GM12878 (cell line): Measurements from ENCODE around the gene CLK4. TPM values are rescaled to one million over a fixed set of nuclear protein-coding genes. Genes with fewer than 3 reads are reported as not detected.

Experiments
- ATAC-seq: fragments of 200-7000 bp; cut with Tn5 transposase; 3 replicates; pipeline ENCODE4 v1.9.1; 2020; ENCODE audit warnings: mild to moderate bottlenecking, moderate library complexity
- BruUV-seq: library from RNA; stranded (reverse); fragments of 400-500 nt; replicated peaks from 2 replicates; lab custom pipeline; 2021; lab: Mats Ljungman, UMichigan
- CTCF ChIA-PET: fragments of 300-600 bp; sonication (Branson Sonifier 250); formaldehyde crosslinking; extraction: SDS; loops from one replicate; lab custom pipeline; 2021; ENCODE audit warnings: inconsistent platforms; lab: Yijun Ruan, JAX
- POLR2A ChIA-PET: fragments of 350-600 bp; formaldehyde crosslinking; extraction: SDS; loops from one replicate; lab custom pipeline; 2021; ENCODE audit warnings: inconsistent platforms; lab: Charles Lee
- RAD21 ChIA-PET: fragments of 300-600 bp; sonication (Branson Sonifier 250); formaldehyde crosslinking; loops from one replicate; lab custom pipeline; 2023; ENCODE audit warnings: antibody characterized with exemption; ENCODE audit not compliant: unreplicated experiment; lab: Charles Lee
- SMC1A ChIA-PET: fragments of 300-600 bp; sonication (Branson Sonifier 250); formaldehyde crosslinking; loops from one replicate; lab custom pipeline; 2023; ENCODE audit not compliant: unreplicated experiment, uncharacterized antibody; lab: Charles Lee
- DNase-seq: peaks from one replicate; pipeline ENCODE4 v3.0.0-alpha.2; 2011; ENCODE audit warnings: low read depth, low spot score
- FAIRE-seq: peaks from 3 replicates; lab custom pipeline; 2011; peaks lifted over from hg19 to GRCh38; lab: Jason Lieb, UNC
- H2AFZ ChIP-seq: 2 replicates; pipeline ENCODE4 v1.6.0; 2011; ENCODE audit warnings: low read depth, low read length, control low read depth; ENCODE audit not compliant: control insufficient read depth
- H3K27ac ChIP-seq: 2 replicates; pipeline ENCODE4 v1.5.1; 2011; ENCODE audit warnings: control low read depth; ENCODE audit not compliant: control insufficient read depth, insufficient read depth
- H3K27me3 ChIP-seq, 2 experiments: replicated peaks in 1 of 2; 2 replicates each; pipeline versions ENCODE4 v1.6.0 to v1.6.1; 2011; ENCODE audit warnings: low read length in 1 of 2; ENCODE audit not compliant: control insufficient read depth in 2 of 2, insufficient read depth in 2 of 2
- H3K36me3 ChIP-seq, 2 experiments: 2 replicates each; pipeline ENCODE4 v1.5.1; 2011; ENCODE audit warnings: low read length in 1 of 2; ENCODE audit not compliant: control insufficient read depth in 2 of 2, insufficient read depth in 2 of 2
- H3K4me1 ChIP-seq: 2 replicates; pipeline ENCODE4 v1.6.1; 2011; ENCODE audit warnings: mild to moderate bottlenecking, low read length, moderate library complexity, mixed read lengths; ENCODE audit not compliant: control insufficient read depth, insufficient read depth
- H3K4me2 ChIP-seq: 2 replicates; pipeline ENCODE4 v1.6.0; 2011; ENCODE audit warnings: control low read depth; ENCODE audit not compliant: control insufficient read depth, insufficient read depth
- H3K4me3 ChIP-seq: fragments of 200-600 bp; sonication (generic); 2 replicates; pipeline ENCODE4 v1.5.1; 2016
- H3K79me2 ChIP-seq: 2 replicates; pipeline ENCODE4 v1.6.0; 2011; ENCODE audit warnings: low read length; ENCODE audit not compliant: control insufficient read depth, insufficient read depth
- H3K9ac ChIP-seq: 2 replicates; pipeline ENCODE4 v1.8.0; 2011; ENCODE audit warnings: low read length, control low read depth, mixed read lengths; ENCODE audit not compliant: control insufficient read depth, insufficient read depth
- H3K9me3 ChIP-seq: replicated peaks from 3 replicates; pipeline ENCODE4 v1.5.1; 2011; ENCODE audit warnings: mild to moderate bottlenecking, low read length; ENCODE audit not compliant: control insufficient read depth, insufficient read depth
- H4K20me1 ChIP-seq: 2 replicates; pipeline ENCODE4 v1.6.0; 2011; ENCODE audit not compliant: control insufficient read depth, insufficient read depth
- BCL11A ChIP-seq: IDR thresholded peaks from 2 replicates; pipeline ENCODE4 v1.6.1; 2011; ENCODE audit warnings: low read depth, low read length
- CBX5 ChIP-seq: sonication (generic); IDR thresholded peaks from 2 replicates; pipeline ENCODE4 v1.6.1; 2016; ENCODE audit warnings: low read depth, moderate library complexity, mild to moderate bottlenecking, inconsistent platforms
- CHD4 ChIP-seq: fragments of 200-600 bp; sonication (generic); IDR thresholded peaks from 2 replicates; pipeline ENCODE4 v1.6.1; 2016; ENCODE audit warnings: mild to moderate bottlenecking
- CREB1 ChIP-seq: IDR thresholded peaks from 2 replicates; pipeline ENCODE4 v1.6.1; 2012; ENCODE audit warnings: low read depth, mild to moderate bottlenecking, inconsistent platforms
- EP300 ChIP-seq, 2 experiments: fragments of 150-350 bp in 1 of 2; IDR thresholded peaks; 2 replicates each; pipeline ENCODE4 v1.6.1; 2011 to 2012; ENCODE audit warnings: low read depth in 2 of 2, low read length in 2 of 2, borderline replicate concordance in 1 of 2, improper control_type of control experiment in 1 of 2, inconsistent platforms in 1 of 2; ENCODE audit not compliant: control insufficient read depth in 1 of 2
- IKZF1 ChIP-seq: fragments of 450-650 bp; conservative IDR thresholded peaks from 2 replicates; pipeline ENCODE4 v1.6.1; 2017; ENCODE audit warnings: antibody characterized with exemption, mild to moderate bottlenecking
- IRF3 ChIP-seq: fragments of 450-650 bp; IDR thresholded peaks from 2 replicates; pipeline ENCODE4 v1.6.1; 2014; ENCODE audit warnings: mild to moderate bottlenecking
- IRF5 ChIP-seq: fragments of 450-650 bp; IDR thresholded peaks from 2 replicates; pipeline ENCODE4 v1.6.1; 2017; ENCODE audit warnings: borderline replicate concordance
- MTA3 ChIP-seq: IDR thresholded peaks from 2 replicates; pipeline ENCODE4 v1.6.1; 2012; ENCODE audit warnings: low read length, inconsistent platforms, borderline replicate concordance
- STAT3 ChIP-seq: IDR thresholded peaks from 2 replicates; pipeline ENCODE4 v1.6.1; 2011; ENCODE audit warnings: low read depth, low read length, improper control_type of control experiment
- USF1 ChIP-seq: IDR thresholded peaks from 2 replicates; pipeline ENCODE4 v1.6.1; 2011; ENCODE audit warnings: borderline replicate concordance, low read depth, mild to moderate bottlenecking, moderate library complexity, mixed read lengths, low read length; ENCODE audit not compliant: insufficient read depth; ENCODE audit errors: extremely low read length
- WGBS: methylation state at CpG from one replicate; pipeline ENCODE4 v1.1.6; 2016; ENCODE audit warnings: low lambda C conversion rate; ENCODE audit not compliant: insufficient replicate concordance, insufficient coverage; ENCODE audit errors: missing lambda C conversion rate; 5-methylcytosine and 5-hydroxymethylcytosine counted together
- in situ Hi-C: fragments of 300-500 bp; cut with MboI; formaldehyde crosslinking; loops from 9 replicates; pipeline ENCODE4 v1.14.3; 2018; ENCODE audit warnings: mixed read lengths
- intact Hi-C: fragments of 100-400 bp; cut with micrococcal nuclease; formaldehyde crosslinking; loops from one replicate; pipeline ENCODE4 v1.14.2; 2022; ENCODE audit not compliant: unreplicated experiment
- polyA plus RNA-seq, 11 experiments: library from polyadenylated mRNA; depleted of rRNA in 4 of 11; unstranded in 6 of 11; stranded (reverse) in 5 of 11; fragments of >200 nt; fragmentation: Nextera tagmentation in 4 of 11; fragmentation: Illumina TruSeq in 1 of 11; extraction: Ambion mirVana in 4 of 11; extraction: Trizol in 1 of 11; gene quantifications; 1 replicate in 1 of 11; 2 replicates in 10 of 11; pipeline versions ENCODE4 v1.2.1 to v1.2.3, GENCODE V29; 2011 to 2016; ENCODE audit warnings: inconsistent platforms in 2 of 11, missing spikeins in 2 of 11, low read depth in 1 of 11
- total RNA-seq, 4 experiments: library from RNA; depleted of rRNA in 3 of 4; stranded (reverse); fragments of >200 nt in 3 of 4; fragmentation: Illumina TruSeq in 1 of 4; extraction: Trizol in 1 of 4; gene quantifications; 2 replicates each; pipeline versions ENCODE4 v1.2.1 to v1.2.3, GENCODE V29; 2013 to 2021
- TF ChIP-seq, protein P1 (sequence below): fragments of 450-650 bp; IDR thresholded peaks from 2 replicates; pipeline ENCODE4 v1.6.1; 2016; ENCODE audit warnings: mild to moderate bottlenecking
- TF ChIP-seq, protein P2 (sequence below): fragments of 450-650 bp; IDR thresholded peaks from 2 replicates; pipeline ENCODE4 v1.6.1; 2017; ENCODE audit warnings: mild to moderate bottlenecking, moderate library complexity
- TF ChIP-seq, protein P3 (sequence below): fragments of 450-650 bp; conservative IDR thresholded peaks from 2 replicates; pipeline ENCODE4 v1.6.1; 2017; ENCODE audit warnings: mild to moderate bottlenecking, moderate library complexity

Gene CLK4
- total and polyA plus RNA-seq, 10 of the 15 experiments (the other 5 are each of a cell fraction or from before 2014, with no cell fraction given) = 13.6 to 47.9 (median 19.1) TPM

GRCh38 chr5:178672630-178673029 is 45.8 kb upstream of the CLK4 start:
- H3K79me2 ChIP-seq = no peaks in the 10 kb centered on the region
- no peak overlapping the region for H3K27ac ChIP-seq
- ChIA-PET SMC1A (no interaction called here), POLR2A (no interaction called here), CTCF (no interaction called here), RAD21 (no interaction called here)
- H4K20me1 ChIP-seq = no peaks in the 10 kb centered on the region
- H3K4me3 ChIP-seq = no peak overlapping the region
- no peak for DNase-seq
- no peak overlapping the region for H3K9ac ChIP-seq
- H3K27me3 ChIP-seq = no peaks in the 10 kb centered on the region
- ATAC-seq = no peak; the same call in 2 of the 3 replicates
- H3K4me1 ChIP-seq = no peaks in the 10 kb centered on the region
- H3K36me3 ChIP-seq = no peaks in the 10 kb centered on the region
- H2AFZ ChIP-seq = no peak overlapping the region
- no peak for FAIRE-seq
- TF ChIP-seq USF1 = no peak
- TF ChIP-seq, protein P1, sequence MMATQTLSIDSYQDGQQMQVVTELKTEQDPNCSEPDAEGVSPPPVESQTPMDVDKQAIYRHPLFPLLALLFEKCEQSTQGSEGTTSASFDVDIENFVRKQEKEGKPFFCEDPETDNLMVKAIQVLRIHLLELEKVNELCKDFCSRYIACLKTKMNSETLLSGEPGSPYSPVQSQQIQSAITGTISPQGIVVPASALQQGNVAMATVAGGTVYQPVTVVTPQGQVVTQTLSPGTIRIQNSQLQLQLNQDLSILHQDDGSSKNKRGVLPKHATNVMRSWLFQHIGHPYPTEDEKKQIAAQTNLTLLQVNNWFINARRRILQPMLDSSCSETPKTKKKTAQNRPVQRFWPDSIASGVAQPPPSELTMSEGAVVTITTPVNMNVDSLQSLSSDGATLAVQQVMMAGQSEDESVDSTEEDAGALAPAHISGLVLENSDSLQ = no peak
- no peak for TF ChIP-seq IRF3
- TF ChIP-seq, protein P2, sequence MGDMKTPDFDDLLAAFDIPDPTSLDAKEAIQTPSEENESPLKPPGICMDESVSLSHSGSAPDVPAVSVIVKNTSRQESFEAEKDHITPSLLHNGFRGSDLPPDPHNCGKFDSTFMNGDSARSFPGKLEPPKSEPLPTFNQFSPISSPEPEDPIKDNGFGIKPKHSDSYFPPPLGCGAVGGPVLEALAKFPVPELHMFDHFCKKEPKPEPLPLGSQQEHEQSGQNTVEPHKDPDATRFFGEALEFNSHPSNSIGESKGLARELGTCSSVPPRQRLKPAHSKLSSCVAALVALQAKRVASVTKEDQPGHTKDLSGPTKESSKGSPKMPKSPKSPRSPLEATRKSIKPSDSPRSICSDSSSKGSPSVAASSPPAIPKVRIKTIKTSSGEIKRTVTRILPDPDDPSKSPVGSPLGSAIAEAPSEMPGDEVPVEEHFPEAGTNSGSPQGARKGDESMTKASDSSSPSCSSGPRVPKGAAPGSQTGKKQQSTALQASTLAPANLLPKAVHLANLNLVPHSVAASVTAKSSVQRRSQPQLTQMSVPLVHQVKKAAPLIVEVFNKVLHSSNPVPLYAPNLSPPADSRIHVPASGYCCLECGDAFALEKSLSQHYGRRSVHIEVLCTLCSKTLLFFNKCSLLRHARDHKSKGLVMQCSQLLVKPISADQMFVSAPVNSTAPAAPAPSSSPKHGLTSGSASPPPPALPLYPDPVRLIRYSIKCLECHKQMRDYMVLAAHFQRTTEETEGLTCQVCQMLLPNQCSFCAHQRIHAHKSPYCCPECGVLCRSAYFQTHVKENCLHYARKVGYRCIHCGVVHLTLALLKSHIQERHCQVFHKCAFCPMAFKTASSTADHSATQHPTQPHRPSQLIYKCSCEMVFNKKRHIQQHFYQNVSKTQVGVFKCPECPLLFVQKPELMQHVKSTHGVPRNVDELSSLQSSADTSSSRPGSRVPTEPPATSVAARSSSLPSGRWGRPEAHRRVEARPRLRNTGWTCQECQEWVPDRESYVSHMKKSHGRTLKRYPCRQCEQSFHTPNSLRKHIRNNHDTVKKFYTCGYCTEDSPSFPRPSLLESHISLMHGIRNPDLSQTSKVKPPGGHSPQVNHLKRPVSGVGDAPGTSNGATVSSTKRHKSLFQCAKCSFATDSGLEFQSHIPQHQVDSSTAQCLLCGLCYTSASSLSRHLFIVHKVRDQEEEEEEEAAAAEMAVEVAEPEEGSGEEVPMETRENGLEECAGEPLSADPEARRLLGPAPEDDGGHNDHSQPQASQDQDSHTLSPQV = no peak
- TF ChIP-seq BCL11A = no peak
- no peak for TF ChIP-seq IRF5
- TF ChIP-seq STAT3 = no peak
- TF ChIP-seq EP300 (IDR thresholded peaks at IDR 0.05; ENCODE audit: borderline replicate concordance in 1 of 2, control insufficient read depth in 1 of 2, low read depth in 2 of 2, low read length in 2 of 2) = no peak
- no peak for TF ChIP-seq CHD4
- no peak for TF ChIP-seq CREB1
- TF ChIP-seq, protein P3, sequence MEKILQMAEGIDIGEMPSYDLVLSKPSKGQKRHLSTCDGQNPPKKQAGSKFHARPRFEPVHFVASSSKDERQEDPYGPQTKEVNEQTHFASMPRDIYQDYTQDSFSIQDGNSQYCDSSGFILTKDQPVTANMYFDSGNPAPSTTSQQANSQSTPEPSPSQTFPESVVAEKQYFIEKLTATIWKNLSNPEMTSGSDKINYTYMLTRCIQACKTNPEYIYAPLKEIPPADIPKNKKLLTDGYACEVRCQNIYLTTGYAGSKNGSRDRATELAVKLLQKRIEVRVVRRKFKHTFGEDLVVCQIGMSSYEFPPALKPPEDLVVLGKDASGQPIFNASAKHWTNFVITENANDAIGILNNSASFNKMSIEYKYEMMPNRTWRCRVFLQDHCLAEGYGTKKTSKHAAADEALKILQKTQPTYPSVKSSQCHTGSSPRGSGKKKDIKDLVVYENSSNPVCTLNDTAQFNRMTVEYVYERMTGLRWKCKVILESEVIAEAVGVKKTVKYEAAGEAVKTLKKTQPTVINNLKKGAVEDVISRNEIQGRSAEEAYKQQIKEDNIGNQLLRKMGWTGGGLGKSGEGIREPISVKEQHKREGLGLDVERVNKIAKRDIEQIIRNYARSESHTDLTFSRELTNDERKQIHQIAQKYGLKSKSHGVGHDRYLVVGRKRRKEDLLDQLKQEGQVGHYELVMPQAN = no peak
- TF ChIP-seq CBX5 = no peak
- TF ChIP-seq MTA3 = no peak
- TF ChIP-seq IKZF1 = no peak
- TF ChIP-seq, all 136 proteins: peak for 0
- in situ Hi-C loops (no loop called here), intact Hi-C loops (no loop called here)
- Histone ChIP-seq H3K4me2 (no peak overlapping the region), H3K9me3 (no peaks in the 10 kb centered on the region; the same call in 2 of the 3 replicates)
- 1% methylated on average over 4 of the region's 4 CpGs for WGBS
- no TSS peak for BruUV-seq
